ENCODE data around the gene USP17L12.
A peak's percentile ranks its signal among the peaks of the same experiment; 100 is the strongest.
"Not testable (repeated sequence)": the region's sequence is repeated elsewhere in the genome, so short reads cannot be mapped to it uniquely, and the experiment has no call there.

USP17L12 gene

DNA sequence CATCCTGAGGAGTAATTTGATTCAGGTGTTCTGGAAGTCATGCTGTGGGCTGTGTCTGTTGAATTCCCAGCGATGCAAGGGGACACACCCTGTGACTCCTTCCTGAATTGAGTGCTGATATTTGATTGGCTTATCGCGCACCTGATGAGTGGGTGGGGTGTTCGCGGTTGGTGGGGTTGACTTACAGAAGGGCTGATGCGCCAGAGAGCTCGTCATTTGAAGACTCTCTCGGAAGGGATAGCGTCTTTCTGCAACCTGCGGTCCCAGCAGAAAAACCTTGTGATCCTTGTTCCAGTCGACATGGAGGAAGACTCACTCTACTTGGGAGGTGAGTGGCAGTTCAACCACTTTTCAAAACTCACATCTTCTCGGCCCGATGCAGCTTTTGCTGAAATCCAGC lies at the start of gene USP17L12:
Gene USP17L12, plus strand, starts transcription at position 301 of the 400 bp plus-strand sequence. Its CDS starts 0 bp downstream, at position 301.
- not testable (repeated sequence) for DNase-seq

DNA sequence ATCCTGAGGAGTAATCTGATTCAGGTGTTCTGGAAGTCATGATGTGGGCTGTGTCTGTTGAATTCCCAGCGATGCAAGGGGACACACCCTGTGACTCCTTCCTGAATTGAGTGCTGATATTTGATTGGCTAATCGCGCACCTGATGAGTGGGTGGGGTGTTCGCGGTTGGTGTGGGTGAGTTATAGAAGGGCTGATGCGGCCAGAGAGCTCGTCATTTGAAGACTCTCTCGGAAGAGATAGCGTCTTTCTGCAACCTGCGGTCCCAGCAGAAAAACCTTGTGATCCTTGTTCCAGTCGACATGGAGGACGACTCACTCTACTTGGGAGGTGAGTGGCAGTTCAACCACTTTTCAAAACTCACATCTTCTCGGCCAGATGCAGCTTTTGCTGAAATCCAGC lies 9.6 kb upstream of the USP17L12 start, which contains the start of gene USP17L10:
Gene USP17L10, plus strand, starts transcription at position 301 of the 400 bp plus-strand sequence. Its CDS starts 0 bp downstream, at position 301.
- not testable (repeated sequence) for DNase-seq

- not testable (repeated sequence) for DNase-seq
Observed at GRCh38 chr4:9214701-9215100, 5.3 kb upstream of the USP17L12 start.

GRCh38 chr4:9215105-9215504 lies 4.8 kb upstream of the USP17L12 start, which contains the start of gene USP17L11:
TSS of gene USP17L11 (plus strand) at chr4:9215405. CDS start at chr4:9215405, 0 bp downstream.
- DNase-seq = not testable (repeated sequence)

- DNase-seq = not testable (repeated sequence)
Observed at GRCh38 chr4:9224596-9224995, 4.6 kb downstream of the USP17L12 start, which contains the start of gene USP17L13. TSS of gene USP17L13 (plus strand) at chr4:9224896. CDS start at chr4:9224896, 0 bp downstream.

DNA sequence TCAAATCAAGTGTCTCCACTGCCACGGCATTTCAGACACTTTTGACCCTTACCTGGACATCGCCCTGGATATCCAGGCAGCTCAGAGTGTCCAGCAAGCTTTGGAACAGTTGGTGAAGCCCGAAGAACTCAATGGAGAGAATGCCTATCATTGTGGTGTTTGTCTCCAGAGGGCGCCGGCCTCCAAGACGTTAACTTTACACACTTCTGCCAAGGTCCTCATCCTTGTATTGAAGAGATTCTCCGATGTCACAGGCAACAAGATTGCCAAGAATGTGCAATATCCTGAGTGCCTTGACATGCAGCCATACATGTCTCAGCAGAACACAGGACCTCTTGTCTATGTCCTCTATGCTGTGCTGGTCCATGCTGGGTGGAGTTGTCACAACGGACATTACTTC lies 10.3 kb downstream of the USP17L12 start:
- not testable (repeated sequence) for DNase-seq

GRCh38 chr4:9234085-9234484 lies 14.1 kb downstream of the USP17L12 start, which contains the start of gene USP17L15:
TSS of gene USP17L15 (plus strand) at chr4:9234385. CDS start at chr4:9234385, 0 bp downstream.
- DNase-seq = not testable (repeated sequence)

GRCh38 chr4:9238461-9238860 lies 18.5 kb downstream of the USP17L12 start:
- not testable (repeated sequence) for DNase-seq

DNA sequence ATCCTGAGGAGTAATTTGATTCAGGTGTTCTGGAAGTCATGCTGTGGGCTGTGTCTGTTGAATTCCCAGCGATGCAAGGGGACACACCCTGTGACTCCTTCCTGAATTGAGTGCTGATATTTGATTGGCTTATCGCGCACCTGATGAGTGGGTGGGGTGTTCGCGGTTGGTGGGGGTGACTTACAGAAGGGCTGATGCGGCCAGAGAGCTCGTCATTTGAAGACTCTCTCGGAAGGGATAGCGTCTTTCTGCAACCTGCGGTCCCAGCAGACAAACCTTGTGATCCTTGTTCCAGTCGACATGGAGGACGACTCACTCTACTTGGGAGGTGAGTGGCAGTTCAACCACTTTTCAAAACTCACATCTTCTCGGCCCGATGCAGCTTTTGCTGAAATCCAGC lies 23.6 kb downstream of the USP17L12 start, which contains the start of gene USP17L17:
Gene USP17L17, plus strand, starts transcription at position 301 of the 400 bp plus-strand sequence. Its CDS starts 0 bp downstream, at position 301.
- not testable (repeated sequence) for DNase-seq

- peak; percentile 0 to 2 for DNase-seq
Observed at GRCh38 chr4:9247953-9248680, 28.2 kb downstream of the USP17L12 start, which contains the start of gene USP17L18. TSS of gene USP17L18 (plus strand) at chr4:9248630. CDS start at chr4:9248630, 0 bp downstream.

DNA sequence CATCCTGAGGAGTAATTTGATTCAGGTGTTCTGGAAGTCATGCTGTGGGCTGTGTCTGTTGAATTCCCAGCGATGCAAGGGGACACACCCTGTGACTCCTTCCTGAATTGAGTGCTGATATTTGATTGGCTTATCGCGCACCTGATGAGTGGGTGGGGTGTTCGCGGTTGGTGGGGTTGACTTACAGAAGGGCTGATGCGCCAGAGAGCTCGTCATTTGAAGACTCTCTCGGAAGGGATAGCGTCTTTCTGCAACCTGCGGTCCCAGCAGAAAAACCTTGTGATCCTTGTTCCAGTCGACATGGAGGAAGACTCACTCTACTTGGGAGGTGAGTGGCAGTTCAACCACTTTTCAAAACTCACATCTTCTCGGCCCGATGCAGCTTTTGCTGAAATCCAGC lies 33.1 kb downstream of the USP17L12 start, which contains the start of gene USP17L19:
Gene USP17L19, plus strand, starts transcription at position 301 of the 400 bp plus-strand sequence. Its CDS starts 0 bp downstream, at position 301.
- not testable (repeated sequence) for DNase-seq

DNA sequence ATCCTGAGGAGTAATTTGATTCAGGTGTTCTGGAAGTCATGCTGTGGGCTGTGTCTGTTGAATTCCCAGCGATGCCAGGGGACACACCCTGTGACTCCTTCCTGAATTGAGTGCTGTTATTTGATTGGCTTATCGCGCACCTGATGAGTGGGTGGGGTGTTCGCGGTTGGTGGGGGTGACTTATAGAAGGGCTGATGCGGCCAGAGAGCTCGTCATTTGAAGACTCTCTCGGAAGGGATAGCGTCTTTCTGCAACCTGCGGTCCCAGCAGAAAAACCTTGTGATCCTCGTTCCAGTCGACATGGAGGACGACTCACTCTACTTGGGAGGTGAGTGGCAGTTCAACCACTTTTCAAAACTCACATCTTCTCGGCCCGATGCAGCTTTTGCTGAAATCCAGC lies 37.9 kb downstream of the USP17L12 start, which contains the start of gene USP17L20:
Gene USP17L20, plus strand, starts transcription at position 301 of the 400 bp plus-strand sequence. Its CDS starts 0 bp downstream, at position 301.
- not testable (repeated sequence) for DNase-seq

GRCh38 chr4:9262572-9262971 lies 42.6 kb downstream of the USP17L12 start, which contains the start of gene USP17L21:
TSS of gene USP17L21 (plus strand) at chr4:9262872. CDS start at chr4:9262872, 0 bp downstream.
- not testable (repeated sequence) for DNase-seq

DNA sequence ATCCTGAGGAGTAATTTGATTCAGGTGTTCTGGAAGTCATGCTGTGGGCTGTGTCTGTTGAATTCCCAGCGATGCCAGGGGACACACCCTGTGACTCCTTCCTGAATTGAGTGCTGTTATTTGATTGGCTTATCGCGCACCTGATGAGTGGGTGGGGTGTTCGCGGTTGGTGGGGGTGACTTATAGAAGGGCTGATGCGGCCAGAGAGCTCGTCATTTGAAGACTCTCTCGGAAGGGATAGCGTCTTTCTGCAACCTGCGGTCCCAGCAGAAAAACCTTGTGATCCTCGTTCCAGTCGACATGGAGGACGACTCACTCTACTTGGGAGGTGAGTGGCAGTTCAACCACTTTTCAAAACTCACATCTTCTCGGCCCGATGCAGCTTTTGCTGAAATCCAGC lies 47.4 kb downstream of the USP17L12 start, which contains the start of gene USP17L22:
Gene USP17L22, plus strand, starts transcription at position 301 of the 400 bp plus-strand sequence. Its CDS starts 0 bp downstream, at position 301.
- DNase-seq = not testable (repeated sequence)
